HCT116 (cell line): ENCODE measurements around the gene CARD18. TPM values are rescaled to one million over a fixed set of nuclear protein-coding genes. Genes with fewer than 3 reads are reported as not detected.

Experiments
- ATAC-seq: fragments of 200-7000 bp; cut with Tn5 transposase; 2 replicates; pipeline ENCODE4 v1.9.1; 2020; ENCODE audit warnings: mild to moderate bottlenecking, moderate library complexity
- BruUV-seq: library from RNA; stranded (reverse); fragments of 400-500 nt; replicated peaks from 2 replicates; lab custom pipeline; 2021; lab: Mats Ljungman, UMichigan
- CTCF ChIA-PET: fragments of 300-600 bp; sonication (Branson Sonifier 250); formaldehyde crosslinking; loops from one replicate; lab custom pipeline; 2021; ENCODE audit warnings: antibody characterized with exemption; lab: Charles Lee
- POLR2A ChIA-PET: fragments of 300-600, 350-600 bp; sonication (Branson Sonifier 250); formaldehyde crosslinking; loops from one replicate; lab custom pipeline; 2021; ENCODE audit warnings: antibody characterized with exemption; lab: Charles Lee
- RAD21 ChIA-PET, 2 experiments: fragments of 300-600 bp; sonication (Branson Sonifier 250); formaldehyde crosslinking; loops; one replicate each; lab custom pipeline; 2023; ENCODE audit warnings: low total read pairs in 2 of 2; ENCODE audit not compliant: uncharacterized antibody in 2 of 2, unreplicated experiment in 2 of 2, low non-redundant PET in 1 of 2; lab: Charles Lee
- DNase-seq: peaks from one replicate; pipeline ENCODE4 v3.0.0-alpha.2; 2010; ENCODE audit warnings: low read depth, low spot score
- H2AFZ ChIP-seq: fragments of 200-600 bp; shearing (Covaris generic), sonication (generic); 2 replicates; pipeline ENCODE4 v1.6.1; 2017; ENCODE audit warnings: low read depth, mixed run types, mixed read lengths, antibody characterized with exemption, low read length; ENCODE audit not compliant: poor library complexity, severe bottlenecking
- H3K27ac ChIP-seq: 2 replicates; pipeline ENCODE4 v1.5.1; 2012; ENCODE audit warnings: low read depth, low read length
- H3K27me3 ChIP-seq: fragments of 200-600 bp; sonication (generic); 2 replicates; pipeline ENCODE4 v1.6.1; 2016; ENCODE audit warnings: mixed run types, low read length, mixed read lengths; ENCODE audit not compliant: insufficient read depth
- H3K36me3 ChIP-seq, 2 experiments: fragments of 200-500 bp in 1 of 2; fragments of 200-600 bp in 1 of 2; sonication (Bioruptor generic) in 1 of 2; sonication (generic) in 1 of 2; 2 replicates each; pipeline versions ENCODE4 v1.5.1 to v1.6.1; 2014 to 2016; ENCODE audit warnings: low read length in 2 of 2, inconsistent platforms in 1 of 2, mixed read lengths in 1 of 2, mixed run types in 1 of 2; ENCODE audit not compliant: insufficient read depth in 2 of 2, control insufficient read depth in 1 of 2
- H3K4me1 ChIP-seq, 2 experiments: fragments of 200-600 bp in 1 of 2; sonication (generic) in 1 of 2; 2 replicates each; pipeline versions ENCODE4 v1.5.1 to v1.6.1; 2012 to 2017; ENCODE audit warnings: low read length in 2 of 2, inconsistent platforms in 1 of 2, mild to moderate bottlenecking in 1 of 2, mixed read lengths in 1 of 2, mixed run types in 1 of 2, moderate library complexity in 1 of 2; ENCODE audit not compliant: insufficient read depth in 2 of 2, control insufficient read depth in 1 of 2
- H3K4me2 ChIP-seq: fragments of 200-600 bp; sonication (generic); 2 replicates; pipeline ENCODE4 v1.6.1; 2017; ENCODE audit warnings: mixed run types, low read length, mixed read lengths
- H3K4me3 ChIP-seq, 2 experiments: fragments of 200-600 bp in 1 of 2; sonication (generic) in 1 of 2; replicated peaks in 1 of 2; 2 replicates each; pipeline ENCODE4 v1.5.1; 2011 to 2016; ENCODE audit warnings: low read length in 2 of 2, control low read depth in 1 of 2, low read depth in 1 of 2, mild to moderate bottlenecking in 1 of 2, mixed read lengths in 1 of 2, mixed run types in 1 of 2
- H3K79me2 ChIP-seq: fragments of 200-600 bp; sonication (generic); 2 replicates; pipeline ENCODE4 v1.6.1; 2017; ENCODE audit warnings: mild to moderate bottlenecking, mixed run types, low read length, moderate library complexity, mixed read lengths; ENCODE audit not compliant: insufficient read depth
- H3K9ac ChIP-seq: fragments of 200-600 bp; sonication (generic); 2 replicates; pipeline ENCODE4 v1.6.1; 2016; ENCODE audit warnings: low read length, mixed read lengths
- H3K9me2 ChIP-seq: fragments of 200-600 bp; sonication (generic), shearing (Covaris generic); 2 replicates; pipeline ENCODE4 v1.6.1; 2017; ENCODE audit warnings: mixed run types, mild to moderate bottlenecking, moderate library complexity; ENCODE audit not compliant: insufficient read depth
- H3K9me3 ChIP-seq, 2 experiments: fragments of 200-500 bp in 1 of 2; fragments of 200-600 bp in 1 of 2; sonication (Bioruptor generic) in 1 of 2; sonication (generic) in 1 of 2; 2 replicates each; pipeline ENCODE4 v1.6.1; 2014 to 2017; ENCODE audit warnings: low read length in 2 of 2, mixed read lengths in 2 of 2, inconsistent platforms in 1 of 2, low read depth in 1 of 2, mild to moderate bottlenecking in 1 of 2, mixed run types in 1 of 2, moderate library complexity in 1 of 2; ENCODE audit not compliant: control insufficient read depth in 1 of 2, insufficient read depth in 1 of 2
- H4K20me1 ChIP-seq: fragments of 200-600 bp; sonication (generic), shearing (Covaris generic); 2 replicates; pipeline ENCODE4 v1.6.1; 2017; ENCODE audit warnings: mixed run types, mild to moderate bottlenecking, moderate library complexity; ENCODE audit not compliant: insufficient read depth
- ATF3 ChIP-seq: IDR thresholded peaks from 2 replicates; pipeline ENCODE4 v1.6.1; 2012
- POLR2AphosphoS5 ChIP-seq: IDR thresholded peaks from 2 replicates; pipeline ENCODE4 v1.6.1; 2011; ENCODE audit warnings: mild to moderate bottlenecking, low read depth, low read length, moderate library complexity
- REST ChIP-seq: IDR thresholded peaks from 2 replicates; pipeline ENCODE4 v1.6.1; 2012; ENCODE audit warnings: low read depth
- ZBTB33 ChIP-seq: IDR thresholded peaks from 2 replicates; pipeline ENCODE4 v1.6.1; 2011; ENCODE audit warnings: mild to moderate bottlenecking, low read length, moderate library complexity; ENCODE audit not compliant: insufficient replicate concordance; ENCODE audit errors: extremely low read depth
- intact Hi-C: fragments of 100-400 bp; cut with micrococcal nuclease; formaldehyde crosslinking; loops from 2 replicates; pipeline ENCODE4 v1.10.0; 2022
- total RNA-seq: library from RNA; stranded (reverse); gene quantifications from one replicate; pipeline ENCODE4 v1.2.1, GENCODE V29; 2021; ENCODE audit not compliant: unreplicated experiment

The CARD18 gene
- total RNA-seq, 1 experiment from 2014 or later = not detected

GRCh38 chr11:105156231-105156630 is 16.7 kb upstream of the CARD18 start:
- no peak for DNase-seq
- no peak overlapping the region for H3K4me3 ChIP-seq
- H3K4me2 ChIP-seq = no peak overlapping the region
- intact Hi-C loops = no loop called here
- no peaks in the 10 kb centered on the region for H3K9me2 ChIP-seq
- H3K79me2 ChIP-seq = no peaks in the 10 kb centered on the region
- ATAC-seq = no peak
- POLR2A ChIA-PET = no interaction called here
- no peaks in the 10 kb centered on the region for H4K20me1 ChIP-seq
- H3K9ac ChIP-seq = no peak overlapping the region
- RAD21 ChIA-PET = no interaction called here
- BruUV-seq = no TSS peak
- H3K4me1 ChIP-seq = no peaks in the 10 kb centered on the region
- no peak overlapping the region for H2AFZ ChIP-seq
- TF ChIP-seq REST (no peak), ATF3 (no peak)
- no peak overlapping the region for H3K27ac ChIP-seq
- no peaks in the 10 kb centered on the region for H3K36me3 ChIP-seq
- no peaks in the 10 kb centered on the region for H3K27me3 ChIP-seq
- CTCF ChIA-PET = no interaction called here
- H3K9me3 ChIP-seq = no peaks in the 10 kb centered on the region

GRCh38 chr11:105155679-105156078 is 16.1 kb upstream of the CARD18 start:
- no peaks in the 10 kb centered on the region for H3K79me2 ChIP-seq
- no peak overlapping the region for H3K4me3 ChIP-seq
- no peaks in the 10 kb centered on the region for H3K36me3 ChIP-seq
- ChIA-PET POLR2A (no interaction called here), RAD21 (no interaction called here)
- no peaks in the 10 kb centered on the region for H3K9me2 ChIP-seq
- no peaks in the 10 kb centered on the region for H3K4me1 ChIP-seq
- H3K27ac ChIP-seq = no peak overlapping the region
- no peaks in the 10 kb centered on the region for H3K27me3 ChIP-seq
- no peak overlapping the region for H3K4me2 ChIP-seq
- no peak overlapping the region for H3K9ac ChIP-seq
- TF ChIP-seq ATF3 (no peak), POLR2AphosphoS5 (no peak), ZBTB33 (no peak)
- TF ChIP-seq, all 23 proteins: peak for 0
- no peak for ATAC-seq
- H4K20me1 ChIP-seq = no peaks in the 10 kb centered on the region
- no peak for DNase-seq
- intact Hi-C loops = no loop called here
- no TSS peak for BruUV-seq
- no peak overlapping the region for H2AFZ ChIP-seq
- CTCF ChIA-PET = no interaction called here
- no peaks in the 10 kb centered on the region for H3K9me3 ChIP-seq
